Uterus (tissue), 4 donors: Measurements from ENCODE around the gene COL4A3. TPM values are rescaled to one million over a fixed set of nuclear protein-coding genes. Genes with fewer than 3 reads are reported as not detected.

Source experiments
- DNase-seq, 2 donors: peaks; one replicate each; pipeline ENCODE4 v3.0.0-alpha.2; 2019 to 2020
- H3K27ac ChIP-seq, 2 donors: fragments of 200-600 bp; sonication (generic); 1 replicate in 1 of 2; 2 replicates in 1 of 2; pipeline ENCODE4 v1.5.1; 2016 to 2018
- H3K27me3 ChIP-seq, 2 donors: fragments of 200-600 bp; sonication (generic); one replicate each; pipeline ENCODE4 v1.5.1; 2018 to 2019; ENCODE audit warnings: control low read depth in 1 of 2
- H3K36me3 ChIP-seq, 2 donors: fragments of 200-600 bp; sonication (generic); one replicate each; pipeline ENCODE4 v1.5.1; 2019; ENCODE audit warnings: control low read depth in 1 of 2
- H3K4me1 ChIP-seq, 2 donors: fragments of 200-600 bp; sonication (generic); one replicate each; pipeline ENCODE4 v1.5.1; 2018 to 2019; ENCODE audit warnings: control low read depth in 1 of 2
- H3K4me3 ChIP-seq, 2 donors: fragments of 200-600 bp; sonication (generic); 1 replicate in 1 of 2; 2 replicates in 1 of 2; pipeline ENCODE4 v1.5.1; 2018 to 2019; ENCODE audit warnings: mild to moderate bottlenecking in 1 of 2
- H3K9me3 ChIP-seq, 2 donors: fragments of 200-600 bp; sonication (generic); one replicate each; pipeline ENCODE4 v1.5.1; 2019; ENCODE audit warnings: control low read depth in 1 of 2
- CTCF ChIP-seq, 4 experiments: fragments of 200-600 bp in 2 of 4; fragments of 450-650 bp in 2 of 4; sonication (generic) in 2 of 4; IDR thresholded peaks; one replicate each; pipeline ENCODE4 v1.5.1; 2016 to 2019; ENCODE audit warnings: antibody characterized with exemption in 4 of 4, mild to moderate bottlenecking in 2 of 4, moderate library complexity in 1 of 4
- POLR2A ChIP-seq, 2 donors: fragments of 450-650 bp; IDR thresholded peaks; one replicate each; pipeline ENCODE4 v1.6.1; 2016; ENCODE audit warnings: antibody characterized with exemption in 2 of 2, mild to moderate bottlenecking in 1 of 2, moderate library complexity in 1 of 2
- intact Hi-C: fragments of 100-400 bp; cut with DNase I; formaldehyde crosslinking; loops from one replicate; pipeline ENCODE4 v1.15.1; 2023; ENCODE audit warnings: low total_unique reads
- total RNA-seq, 4 donors: library from RNA; depleted of rRNA in 3 of 4; stranded (reverse); fragments of >200 nt in 3 of 4; gene quantifications; one replicate each; pipeline versions ENCODE4 v1.1.0 to v1.2.4, GENCODE V29; 2014 to 2023
- donor health status: DM: yes; HTN: yes; CAD: no.

The COL4A3 gene
- total RNA-seq, 4 donors from 2014 or later = 0.26 to 7.6 (median 3.5) TPM

DNA sequence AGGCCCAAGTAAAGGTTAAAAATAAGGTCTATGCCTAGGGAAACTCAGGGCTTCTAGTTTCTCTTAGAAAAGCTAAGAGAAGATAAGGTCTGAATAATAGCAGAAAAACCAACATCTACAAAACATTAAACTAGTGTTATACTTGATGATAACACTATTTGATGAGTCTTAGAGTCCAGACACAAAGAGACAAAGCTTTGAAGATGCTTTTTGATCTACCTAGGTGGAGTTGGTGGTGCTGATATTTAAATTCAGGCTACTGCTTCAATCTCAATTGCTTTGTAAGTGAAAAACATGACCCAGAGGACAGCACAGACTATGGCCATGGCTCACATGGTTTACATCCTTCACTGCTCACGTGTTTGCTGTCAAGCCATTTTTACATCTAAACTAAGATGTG lies 148.9 kb downstream of the COL4A3 start:
- Histone ChIP-seq H3K27ac (no peak overlapping the region), H3K36me3 (no peaks in the 10 kb centered on the region), H3K9me3 (no peaks in the 10 kb centered on the region), H3K27me3 (no peaks in the 10 kb centered on the region), H3K4me1 (no peaks in the 10 kb centered on the region), H3K4me3 (no peak overlapping the region)
- no peak for DNase-seq
- TF ChIP-seq POLR2A (IDR thresholded peaks at IDR 0.05) = no peak
- no peak for TF ChIP-seq CTCF (IDR thresholded peaks at IDR 0.05)
- intact Hi-C loops = no loop called here

- intact Hi-C loops = no loop called here
- Histone ChIP-seq H3K9me3 (no peaks in the 10 kb centered on the region), H3K27ac (no peak overlapping the region), H3K27me3 (no peaks in the 10 kb centered on the region), H3K36me3 (no peaks in the 10 kb centered on the region), H3K4me3 (no peak overlapping the region), H3K4me1 (no peaks in the 10 kb centered on the region)
- TF ChIP-seq CTCF (IDR thresholded peaks at IDR 0.05) (no peak), POLR2A (IDR thresholded peaks at IDR 0.05) (no peak)
- no peak for DNase-seq
Measured at GRCh38 chr2:227317834-227318233, 153.4 kb downstream of the COL4A3 start.

DNA sequence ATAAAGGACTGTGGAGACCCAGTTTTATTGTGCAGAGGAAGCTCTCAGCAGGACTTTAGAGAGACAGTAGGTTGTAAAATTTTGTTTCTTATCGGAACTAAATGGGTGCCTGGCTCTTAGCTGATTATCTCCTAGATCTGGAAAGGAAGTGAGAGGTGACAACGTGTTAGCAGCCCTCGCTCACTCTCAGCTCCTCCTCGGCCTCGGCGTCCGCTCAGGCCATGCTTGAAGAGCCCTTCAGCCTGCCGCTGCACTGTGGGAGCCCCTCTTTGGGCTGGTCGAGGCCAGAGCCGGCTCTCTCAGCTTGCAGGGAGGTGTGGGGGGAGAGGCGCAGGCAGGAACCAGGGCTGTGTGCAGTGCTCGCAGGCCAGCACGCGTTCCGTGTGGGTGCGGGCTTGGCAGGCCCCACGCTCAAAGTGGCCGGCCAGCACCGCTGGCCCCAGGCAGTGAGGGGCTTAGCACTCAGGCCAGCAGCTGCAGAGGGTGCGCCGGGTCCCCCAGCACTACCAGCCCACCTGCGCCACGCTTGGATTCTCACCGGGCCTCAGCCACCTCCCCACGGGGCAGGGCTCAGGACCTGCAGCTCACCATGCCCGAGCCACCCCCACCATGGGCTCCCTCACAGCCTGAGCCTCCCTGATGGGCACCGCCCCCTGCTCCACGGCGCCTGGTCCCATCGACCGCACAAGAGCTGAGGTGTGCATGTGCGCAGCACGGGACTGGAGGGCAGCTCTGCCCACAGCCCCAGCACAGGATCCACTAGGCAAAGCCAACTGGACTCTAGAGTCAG lies 156.1 kb downstream of the COL4A3 start:
- no peaks in the 10 kb centered on the region for H3K9me3 ChIP-seq
- no peak overlapping the region for H3K4me3 ChIP-seq
- H3K36me3 ChIP-seq = no peaks in the 10 kb centered on the region
- DNase-seq = no peak
- no peaks in the 10 kb centered on the region for H3K4me1 ChIP-seq
- H3K27ac ChIP-seq = no peak overlapping the region
- intact Hi-C loops = no loop called here
- no peaks in the 10 kb centered on the region for H3K27me3 ChIP-seq
- TF ChIP-seq CTCF (IDR thresholded peaks at IDR 0.05) (no peak), POLR2A (IDR thresholded peaks at IDR 0.05) (no peak)

DNA sequence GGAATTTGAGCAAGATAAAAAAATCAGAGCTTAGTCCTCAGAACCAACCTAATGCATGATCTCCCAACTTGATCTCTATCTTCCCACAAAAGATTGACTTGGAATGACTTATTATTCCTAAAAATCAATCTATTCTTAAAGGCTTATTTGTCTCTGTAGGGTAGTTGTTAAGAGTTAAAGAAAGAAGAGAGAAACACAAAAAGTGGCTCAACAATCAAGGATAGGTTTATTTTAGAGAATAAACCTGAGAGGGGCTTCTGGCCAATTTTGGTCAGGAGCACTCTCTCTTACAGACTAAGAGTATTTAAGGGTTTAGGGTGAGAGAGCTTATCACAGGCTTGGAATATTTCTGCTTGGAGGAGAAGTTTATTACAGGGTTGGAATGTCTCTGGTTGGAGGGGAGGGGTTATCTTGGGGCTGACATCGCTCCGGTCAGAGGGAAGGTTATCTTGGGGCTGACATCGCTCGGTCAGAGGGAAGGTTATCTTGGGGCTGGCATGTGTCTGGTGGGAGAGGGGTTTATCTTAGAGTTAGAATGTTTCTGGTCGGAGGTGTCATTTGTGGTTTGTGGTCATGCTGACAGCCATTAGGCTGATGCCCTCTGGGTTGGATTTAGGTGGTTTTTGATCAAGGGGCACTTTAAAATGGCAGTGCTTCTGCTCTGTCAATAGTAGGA lies 158.2 kb downstream of the COL4A3 start:
- no peak for DNase-seq
- Histone ChIP-seq H3K4me1 (no peaks in the 10 kb centered on the region), H3K4me3 (no peak overlapping the region), H3K27ac (no peak overlapping the region), H3K9me3 (no peaks in the 10 kb centered on the region), H3K36me3 (no peaks in the 10 kb centered on the region), H3K27me3 (no peaks in the 10 kb centered on the region)
- TF ChIP-seq CTCF (IDR thresholded peaks at IDR 0.05) (no peak), POLR2A (IDR thresholded peaks at IDR 0.05) (no peak)
- intact Hi-C loops = no loop called here

GRCh38 chr2:227323818-227324217 lies 159.4 kb downstream of the COL4A3 start:
- Histone ChIP-seq H3K27ac (no peak overlapping the region), H3K27me3 (no peaks in the 10 kb centered on the region), H3K9me3 (no peaks in the 10 kb centered on the region), H3K4me1 (no peaks in the 10 kb centered on the region), H3K36me3 (no peaks in the 10 kb centered on the region), H3K4me3 (no peak overlapping the region)
- no peak for TF ChIP-seq CTCF (IDR thresholded peaks at IDR 0.05)
- TF ChIP-seq POLR2A (IDR thresholded peaks at IDR 0.05) = no peak
- no peak for DNase-seq
- intact Hi-C loops = no loop called here
